HG03432 (cell line): ENCODE measurements around the gene FAM163B.
"Not testable (repeated sequence)": the region's sequence is repeated elsewhere in the genome, so short reads cannot be mapped to it uniquely, and the experiment has no call there.

ENCODE experiments used
- ATAC-seq: cut with Tn5 transposase; IDR thresholded peaks from one replicate; pipeline ENCODE4 v1.9.1; 2021; ENCODE audit warnings: mild to moderate bottlenecking, moderate library complexity; ENCODE audit not compliant: unreplicated experiment

Gene FAM163B

DNA sequence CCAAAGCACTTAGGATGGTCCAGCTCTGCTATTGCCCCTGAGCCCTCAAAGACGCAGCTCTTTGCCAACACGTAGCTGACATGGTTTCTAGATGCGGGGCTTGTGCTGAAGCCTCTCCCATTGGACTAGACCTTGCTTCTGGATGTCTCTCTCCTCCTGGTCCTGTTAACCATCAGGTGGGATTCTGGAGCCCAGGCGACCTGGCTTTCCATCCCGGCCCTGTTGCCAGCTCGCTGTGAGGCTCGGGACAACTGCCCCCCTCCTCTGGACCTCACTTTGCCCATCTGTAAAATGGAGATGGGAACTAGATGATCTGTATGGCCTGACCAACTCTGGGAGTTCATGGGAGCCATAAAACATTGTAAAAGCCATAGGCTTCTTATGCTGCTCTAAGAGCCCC, 31.0 kb upstream of the FAM163B start:
- ATAC-seq: no peak

DNA sequence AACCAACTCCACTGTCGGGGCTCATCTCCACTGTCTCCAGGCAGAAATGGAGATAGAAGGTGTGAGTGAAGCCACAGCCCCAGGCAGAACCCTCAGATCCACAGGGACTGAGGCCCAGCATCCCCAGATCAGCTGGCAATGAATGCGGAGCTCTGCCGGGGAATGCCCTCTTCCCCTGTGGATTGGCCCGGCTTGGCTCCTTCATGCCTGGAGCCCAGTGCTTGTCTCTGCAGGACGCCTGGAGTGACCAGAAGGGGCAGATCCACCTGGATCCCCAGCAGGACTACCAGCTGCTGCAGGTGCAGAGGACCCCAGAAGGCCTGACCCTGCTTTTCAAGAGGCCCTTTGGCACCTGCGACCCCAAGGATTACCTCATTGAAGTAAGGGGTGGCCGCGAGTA, 30.4 kb upstream of the FAM163B start:
- no peak for ATAC-seq

DNA sequence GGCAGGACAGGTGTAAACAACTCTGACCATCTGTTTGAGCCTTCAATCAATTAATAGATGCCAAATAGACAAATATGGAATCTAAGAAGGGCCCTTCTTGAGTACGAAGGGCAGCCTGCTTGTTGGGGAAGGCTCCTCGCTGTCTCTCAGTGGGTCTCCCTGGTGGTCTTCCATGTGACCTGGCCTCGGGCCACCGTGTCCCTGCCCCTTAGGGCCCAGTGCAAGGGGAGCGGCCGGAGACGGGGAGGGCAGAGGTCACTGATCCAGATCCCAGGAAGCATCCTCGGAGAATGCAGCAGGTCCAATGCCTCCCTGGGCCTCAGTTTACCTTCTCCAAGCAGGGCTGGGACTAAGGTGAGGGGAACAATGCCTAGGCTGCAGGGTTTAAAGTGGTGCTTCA, 29.5 kb upstream of the FAM163B start:
- ATAC-seq: no peak

DNA sequence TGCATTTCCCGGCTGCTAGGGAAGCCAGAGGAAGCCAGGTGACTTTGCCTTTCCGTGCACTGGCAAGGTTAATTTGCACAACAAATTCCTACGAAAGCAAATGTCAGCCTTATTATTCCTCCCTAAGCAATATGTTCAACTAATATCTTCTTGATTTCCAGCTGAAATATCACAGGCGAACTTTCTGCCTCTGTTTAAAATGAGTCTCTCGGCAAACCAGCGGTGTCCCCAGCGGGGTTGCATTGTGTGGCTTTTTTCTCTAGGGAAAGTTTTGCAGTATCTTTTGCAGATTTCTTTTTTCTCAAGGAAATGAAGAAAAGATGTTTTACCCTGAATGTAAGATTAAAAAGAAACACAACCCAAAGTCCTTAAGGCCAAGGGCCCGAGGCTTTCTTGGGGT, 28.9 kb upstream of the FAM163B start:
- ATAC-seq: no peak

DNA sequence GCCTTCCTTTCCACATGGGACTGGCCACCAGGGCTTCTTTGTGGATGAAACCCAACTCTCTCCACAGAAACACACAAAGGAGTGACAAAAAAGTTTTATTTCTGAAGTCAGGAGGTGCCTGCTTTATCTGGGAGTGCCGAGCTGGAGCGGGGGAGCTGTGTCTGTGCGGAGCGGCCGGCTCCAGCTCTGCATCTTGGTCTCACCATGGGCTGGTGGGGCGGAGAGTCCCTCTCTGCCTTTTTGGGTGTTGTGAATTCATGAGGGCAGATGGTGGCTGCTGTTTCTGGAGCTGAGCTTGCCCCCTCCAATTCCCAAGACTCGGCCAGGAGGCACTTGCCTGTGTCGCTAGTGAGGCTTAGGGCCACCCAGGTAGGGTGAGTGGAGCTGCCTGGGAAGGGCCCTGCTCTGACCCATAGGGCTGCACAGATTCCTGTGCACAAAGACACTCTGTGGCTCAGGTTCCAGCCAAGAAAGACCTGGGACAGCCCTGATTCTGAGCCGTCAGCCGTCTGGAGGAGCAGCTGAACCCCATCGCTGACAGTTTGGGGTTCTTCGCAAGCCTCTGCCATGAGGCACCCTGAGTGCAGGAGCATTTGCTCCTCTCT, 28.4 kb upstream of the FAM163B start:
- no peak for ATAC-seq

DNA sequence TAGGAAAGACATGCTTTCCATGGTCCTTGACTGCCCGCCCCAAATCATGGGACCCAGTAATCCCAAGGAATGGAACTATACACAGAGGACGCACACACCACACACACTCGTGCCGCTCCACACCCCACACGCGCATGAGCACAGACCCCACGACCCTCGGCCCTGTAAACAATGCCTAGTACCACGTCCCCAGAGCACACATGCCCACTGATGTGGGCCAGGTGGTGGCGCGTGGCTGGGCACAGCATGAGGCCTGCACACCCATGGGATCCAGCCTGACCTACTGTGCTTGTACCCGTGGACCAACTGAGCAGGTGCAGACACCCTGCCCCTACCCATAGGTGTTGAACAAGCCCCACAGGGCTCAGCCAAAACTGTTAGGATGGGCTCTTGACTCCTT, 27.7 kb upstream of the FAM163B start:
- ATAC-seq: no peak

DNA sequence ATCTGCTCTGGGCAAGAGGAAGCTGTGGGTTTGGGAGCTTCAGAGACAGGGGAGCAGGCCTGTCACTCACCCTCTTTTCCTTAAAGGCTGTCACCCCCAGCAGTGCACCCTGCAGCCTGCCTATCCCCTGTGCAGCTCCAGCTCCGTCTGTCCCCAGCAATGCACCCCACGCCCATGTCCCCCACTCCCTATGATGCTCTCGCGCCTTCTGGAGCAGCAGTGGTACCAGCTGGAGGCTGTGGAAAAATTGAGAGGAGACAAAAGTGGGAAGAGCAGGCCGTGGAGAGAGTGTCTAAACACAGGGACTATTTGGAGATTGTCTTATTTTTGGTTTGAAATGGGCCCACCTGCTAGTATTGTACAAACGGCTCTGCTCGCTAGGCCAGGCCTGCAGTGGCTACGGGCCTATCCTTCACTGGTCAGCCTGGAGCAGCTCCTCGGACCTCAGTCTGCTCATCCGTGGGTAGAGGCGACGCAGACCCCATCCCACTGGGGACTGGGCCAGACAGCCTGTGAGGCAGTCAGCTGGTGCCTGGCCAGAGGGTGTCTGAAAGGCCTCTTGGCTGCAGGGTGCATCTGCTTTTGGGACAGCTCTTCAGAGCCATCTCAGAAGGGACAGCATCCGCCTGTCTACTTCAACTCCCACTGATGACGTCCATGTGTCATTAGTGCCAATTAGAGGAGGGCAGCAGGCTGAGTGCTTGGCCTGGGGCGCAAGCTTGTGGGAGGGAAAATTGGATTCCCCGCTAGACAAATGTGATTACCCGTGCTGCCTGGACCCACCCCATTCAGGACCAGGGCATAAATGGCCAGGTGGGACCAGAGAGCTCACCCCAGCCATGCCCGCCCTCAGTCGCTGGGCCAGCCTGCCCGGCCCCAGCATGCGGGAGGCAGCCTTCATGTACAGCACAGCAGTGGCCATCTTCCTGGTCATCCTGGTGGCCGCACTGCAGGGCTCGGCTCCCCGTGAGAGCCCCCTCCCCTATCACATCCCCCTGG, 26.6 kb upstream of the FAM163B start, which contains the start of gene DBH:
TSS of gene DBH (plus strand) at position 831 of the 999 bp plus-strand sequence. CDS start at position 840, 9 bp downstream.
- no peak for ATAC-seq

DNA sequence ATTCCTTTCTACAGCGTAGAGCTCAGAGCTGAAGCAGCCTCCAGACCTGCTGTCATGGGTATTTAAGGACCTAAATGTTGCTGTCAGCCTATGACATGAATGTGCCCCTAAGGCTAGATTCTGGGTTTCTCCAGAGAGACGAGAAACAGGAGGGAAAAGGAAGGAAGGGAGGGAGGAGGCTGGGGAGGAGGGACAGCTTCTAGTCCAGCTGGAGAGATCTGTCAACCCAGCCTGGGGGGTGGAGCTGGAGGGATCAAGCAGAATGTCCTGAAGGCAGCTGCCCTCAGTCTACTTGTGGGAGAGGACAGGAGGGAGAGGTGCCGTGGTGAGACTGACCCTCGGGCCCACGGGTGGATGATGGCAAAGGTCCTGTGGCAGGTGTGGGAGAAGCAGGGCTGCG, 25.9 kb upstream of the FAM163B start:
- no peak for ATAC-seq

DNA sequence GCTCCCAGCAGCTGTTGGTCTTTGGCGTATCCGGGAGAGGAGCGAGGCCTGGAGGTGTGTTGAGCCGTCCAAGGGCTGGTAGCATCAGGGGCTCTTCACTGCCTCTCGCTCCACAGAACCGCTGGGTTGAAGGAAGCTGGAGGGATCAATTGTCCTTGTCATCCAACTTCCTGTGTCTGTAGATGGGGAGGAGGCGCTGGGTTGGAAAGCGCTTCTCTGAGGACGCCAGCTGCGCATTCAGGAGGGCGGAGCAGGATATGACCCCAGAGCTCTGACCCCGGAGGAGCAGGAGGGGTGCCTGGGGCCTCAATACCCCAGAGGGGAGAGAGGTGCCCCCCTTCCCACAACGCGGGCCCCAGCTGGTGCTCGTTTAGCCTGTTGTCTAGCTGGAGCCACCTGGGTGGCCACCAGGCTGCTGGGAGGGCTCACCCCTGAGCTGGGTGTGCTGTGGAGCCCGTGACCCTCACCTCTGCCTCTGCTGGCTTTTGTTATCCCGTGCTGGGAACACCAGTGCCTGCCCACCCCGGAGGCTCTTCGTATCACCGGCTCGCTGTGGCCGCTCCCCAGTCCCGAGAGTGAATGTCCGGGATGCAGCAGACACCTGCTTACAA, 25.0 kb upstream of the FAM163B start:
- no peak for ATAC-seq

DNA sequence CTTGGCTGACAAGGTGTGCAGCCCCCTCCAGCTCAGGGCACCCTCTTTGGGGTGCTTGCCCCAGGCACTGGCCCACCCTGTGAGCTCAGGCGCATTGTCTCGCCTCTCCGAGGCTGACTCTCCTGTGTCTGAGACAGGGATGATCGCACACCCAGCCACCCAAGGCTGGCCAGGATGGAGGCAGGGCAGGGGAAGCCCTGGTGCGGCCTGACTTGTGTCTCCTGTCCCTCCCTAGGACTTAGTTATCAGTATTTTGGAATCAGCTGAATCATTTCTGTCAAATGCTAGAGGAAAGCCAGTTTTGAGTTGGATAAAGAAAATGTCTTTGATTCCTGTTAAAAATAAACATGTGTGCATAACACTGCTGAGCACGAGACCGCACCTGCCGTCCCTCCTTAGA, 24.5 kb upstream of the FAM163B start:
- no peak for ATAC-seq

DNA sequence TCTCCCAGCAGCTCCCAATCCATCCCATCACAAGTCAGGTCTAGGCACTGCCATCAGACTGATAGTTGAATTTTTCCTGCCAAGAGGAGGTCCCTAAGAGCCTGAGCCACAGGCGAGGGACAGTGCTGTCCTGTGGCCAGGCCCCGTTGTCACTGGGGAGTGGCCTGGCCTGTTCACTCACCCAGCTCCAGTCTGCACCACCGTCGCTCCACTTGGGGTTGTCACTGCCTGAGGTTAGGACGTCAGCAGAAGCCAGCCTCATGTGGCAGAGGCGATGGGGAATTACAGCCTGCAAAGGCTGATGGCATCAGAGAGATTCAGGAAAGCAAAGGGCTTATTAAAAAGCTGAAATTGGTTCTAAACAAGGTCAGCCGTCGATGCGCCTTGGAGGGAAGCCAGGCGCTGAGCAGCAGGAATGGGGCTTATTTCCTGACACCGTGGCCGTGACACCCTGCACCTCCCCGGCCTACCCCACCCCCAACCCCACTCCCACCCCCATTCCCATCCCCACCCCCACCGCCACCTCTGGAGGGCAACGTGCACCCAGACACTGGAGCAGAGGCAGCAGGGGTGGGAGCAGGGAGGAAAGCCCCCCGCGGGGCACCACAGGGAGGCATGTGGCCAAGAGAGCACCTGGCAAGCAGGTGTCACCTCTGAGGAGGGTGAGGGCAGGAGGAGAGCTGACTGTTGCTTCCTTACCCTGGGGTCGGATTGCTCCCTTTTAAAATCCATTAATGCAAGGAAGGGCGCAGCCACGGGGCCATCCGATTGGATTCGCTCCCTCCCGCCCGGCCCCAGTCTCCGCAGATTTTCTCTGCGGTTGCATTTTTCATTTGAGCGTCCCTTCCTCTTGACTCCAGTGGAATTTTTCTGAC, 23.9 kb upstream of the FAM163B start:
- ATAC-seq: no peak

DNA sequence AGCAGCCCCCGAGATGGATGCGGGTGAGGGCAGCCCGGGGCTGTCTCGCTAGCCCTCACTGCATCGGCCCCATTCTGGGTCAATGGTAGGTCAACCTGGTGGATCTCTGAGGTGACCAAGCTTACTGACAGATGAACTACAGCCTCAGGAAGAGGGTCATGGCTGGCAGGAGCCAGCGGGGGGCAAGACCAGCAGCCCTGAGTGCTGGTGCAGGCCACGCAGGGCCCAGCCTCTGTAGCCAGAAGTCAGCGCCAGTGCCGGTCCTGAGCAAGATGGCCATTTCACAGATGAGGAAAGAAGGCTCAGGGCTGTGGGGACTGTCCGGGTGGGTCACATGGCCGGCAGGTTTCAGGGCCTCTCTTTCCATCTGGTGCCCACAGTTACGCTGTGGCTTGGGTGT, 21.9 kb upstream of the FAM163B start:
- ATAC-seq: no peak

DNA sequence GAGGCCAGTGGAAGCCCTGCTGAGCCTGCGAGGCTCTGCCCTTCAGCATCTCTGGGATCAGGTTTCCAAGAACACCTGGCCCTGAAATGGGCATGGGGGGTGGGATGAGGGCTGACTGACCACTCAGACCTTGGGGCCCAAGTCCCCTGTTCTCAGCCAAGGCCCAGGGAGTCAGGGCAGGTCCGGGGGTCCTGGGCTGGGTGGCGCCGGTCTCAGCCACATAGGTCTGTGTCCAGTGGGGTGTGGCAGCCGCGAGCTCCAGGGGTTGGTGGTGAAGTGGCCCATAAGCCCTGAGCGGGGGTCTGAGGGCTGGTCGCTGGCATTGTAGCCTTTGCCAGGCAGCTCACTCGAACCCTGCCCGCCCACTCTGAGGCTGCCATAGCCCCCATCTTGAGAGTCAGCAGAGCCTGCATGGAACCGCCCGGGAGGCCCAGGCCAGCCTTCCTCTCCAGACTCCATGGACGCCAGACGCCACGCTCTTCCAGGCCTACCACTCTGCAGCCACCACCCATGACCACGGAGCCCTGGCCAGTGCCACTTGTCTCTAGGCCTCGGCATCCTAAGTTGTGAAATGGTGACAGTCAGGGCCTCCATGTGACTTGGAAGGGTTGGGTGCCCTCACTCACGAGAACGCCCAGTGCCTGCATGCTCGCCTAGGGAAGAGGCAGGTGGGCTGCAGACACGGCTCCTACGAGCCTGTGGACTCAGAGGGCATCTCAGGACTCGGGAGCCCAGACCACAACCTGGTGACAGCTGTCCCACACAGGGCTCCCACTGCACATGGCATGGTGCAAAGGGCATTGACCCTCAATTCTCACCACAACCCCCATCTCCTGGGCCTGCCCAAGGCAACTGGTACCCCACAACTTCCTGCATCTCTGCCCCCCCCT, 20.3 kb upstream of the FAM163B start:
- ATAC-seq: no peak

DNA sequence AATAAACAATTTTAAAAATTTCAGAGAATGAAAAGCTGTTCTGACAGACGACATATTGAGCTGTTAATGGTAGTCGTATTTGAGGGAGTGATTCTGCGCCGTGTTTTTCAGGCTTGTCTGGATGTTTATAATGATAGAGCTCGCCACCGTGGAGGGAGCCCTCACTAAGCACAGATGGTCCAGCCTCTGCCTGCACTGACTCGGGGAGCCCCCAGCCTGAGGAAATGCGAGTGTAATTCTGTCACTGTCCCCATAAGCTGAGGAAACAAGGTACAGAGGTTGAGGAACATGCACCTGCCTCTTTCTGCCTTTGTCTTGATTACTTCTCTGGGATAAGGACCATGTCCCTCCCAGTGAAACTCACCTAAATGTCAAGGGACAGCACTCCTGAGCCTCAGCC, 19.6 kb upstream of the FAM163B start:
- ATAC-seq: no peak

DNA sequence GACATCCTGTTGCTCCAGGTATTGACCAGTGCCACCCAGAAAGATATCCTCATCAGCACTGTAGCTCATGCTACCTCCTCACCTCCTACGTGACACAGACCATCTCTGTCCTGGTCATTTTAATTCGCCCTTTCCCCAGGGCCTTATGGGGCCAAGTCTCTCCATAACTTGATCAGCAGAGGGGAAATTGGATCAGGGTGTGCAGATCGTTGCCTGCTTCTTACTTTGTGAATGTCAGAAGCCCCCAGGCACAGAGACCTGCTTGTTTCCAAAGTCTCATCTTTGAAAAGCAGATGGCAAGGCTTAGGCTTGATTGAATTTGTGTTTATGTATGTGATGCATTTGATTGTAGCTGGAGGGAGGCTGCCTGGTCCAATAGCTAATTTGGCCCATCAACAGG, 18.2 kb upstream of the FAM163B start:
- no peak for ATAC-seq

DNA sequence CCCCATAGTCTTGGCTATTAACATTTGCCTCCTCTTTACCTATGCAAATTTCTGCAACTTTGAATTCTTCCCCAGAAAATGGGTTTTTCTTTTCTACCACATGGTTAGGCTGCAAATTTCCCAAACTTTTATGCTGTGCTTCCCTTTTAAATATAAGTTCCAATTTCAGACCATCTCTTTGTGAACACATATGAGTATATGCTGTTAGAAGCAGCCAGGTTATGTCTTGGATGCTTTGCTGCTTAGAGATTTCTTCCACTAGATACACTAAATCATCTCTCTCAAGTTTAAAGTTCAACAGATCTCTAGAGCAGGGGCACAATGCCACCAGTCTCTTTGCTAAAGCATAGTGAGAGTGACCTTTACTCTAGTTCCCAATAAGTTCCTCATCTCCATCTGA, 16.8 kb upstream of the FAM163B start:
- ATAC-seq: not testable (repeated sequence)

DNA sequence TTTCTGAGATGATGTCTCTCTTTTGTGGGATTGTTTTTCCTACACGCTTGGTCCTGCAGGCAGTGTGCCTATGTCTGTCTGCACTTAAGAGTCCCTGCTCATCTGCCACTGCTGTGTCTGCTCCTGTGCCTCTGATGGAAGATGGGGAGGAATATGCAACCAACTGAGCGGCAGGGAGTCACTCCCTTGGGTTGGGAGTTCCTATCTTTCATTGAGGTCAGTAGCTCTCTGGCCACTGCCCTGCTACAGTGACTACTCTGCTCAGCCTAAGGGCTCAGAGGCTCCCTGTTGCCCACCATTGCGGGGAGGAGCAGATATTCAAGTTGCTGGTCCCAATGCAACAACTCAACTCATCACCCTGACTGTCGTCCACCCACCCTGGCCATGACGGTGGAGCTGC, 13.4 kb upstream of the FAM163B start:
- no peak for ATAC-seq

DNA sequence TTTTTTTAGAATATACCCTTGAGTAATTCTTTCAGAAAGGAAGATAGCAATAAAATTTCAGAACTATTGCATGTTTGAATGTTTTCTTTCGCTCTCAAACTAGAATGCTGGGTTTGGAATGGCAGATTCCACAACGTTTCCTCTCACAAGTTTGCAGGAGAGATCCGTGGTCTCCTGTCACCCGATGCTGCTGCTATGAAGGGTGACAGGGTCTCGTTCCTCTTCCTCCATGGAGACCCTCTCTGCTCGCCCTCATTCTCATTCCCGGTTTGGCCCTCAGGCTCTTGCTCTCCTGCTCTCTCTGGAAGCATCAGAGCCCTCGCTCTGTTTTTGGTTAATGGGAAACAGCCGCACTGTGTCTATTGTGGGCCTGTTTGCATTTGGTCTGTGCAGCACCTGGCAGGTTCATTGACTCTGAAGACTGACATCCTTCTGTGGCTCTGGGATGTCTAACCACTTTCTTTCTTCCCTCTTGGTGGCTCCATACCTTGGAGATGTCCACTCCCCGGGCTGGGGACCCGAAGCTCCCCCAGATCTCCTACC, 12.6 kb upstream of the FAM163B start:
- no peak for ATAC-seq

DNA sequence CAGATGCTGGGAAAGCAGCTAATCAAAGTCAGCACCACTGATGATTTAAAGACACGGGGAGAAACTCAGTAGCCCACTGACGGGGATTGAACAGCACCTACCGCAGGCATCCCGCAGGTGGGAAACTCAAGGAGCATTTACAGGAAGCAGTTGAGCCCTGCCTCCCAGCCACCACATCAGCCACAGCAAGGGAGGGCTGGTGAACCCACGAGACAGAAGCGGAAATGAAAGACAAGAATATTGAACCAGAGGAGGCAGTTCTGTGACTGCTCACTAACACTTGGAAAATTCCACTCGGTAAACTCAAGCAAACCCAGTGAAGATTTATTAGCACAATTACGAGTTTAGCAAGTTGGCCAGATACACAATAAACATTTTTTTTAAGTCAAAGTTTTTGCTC, 10.6 kb upstream of the FAM163B start:
- ATAC-seq: no peak

DNA sequence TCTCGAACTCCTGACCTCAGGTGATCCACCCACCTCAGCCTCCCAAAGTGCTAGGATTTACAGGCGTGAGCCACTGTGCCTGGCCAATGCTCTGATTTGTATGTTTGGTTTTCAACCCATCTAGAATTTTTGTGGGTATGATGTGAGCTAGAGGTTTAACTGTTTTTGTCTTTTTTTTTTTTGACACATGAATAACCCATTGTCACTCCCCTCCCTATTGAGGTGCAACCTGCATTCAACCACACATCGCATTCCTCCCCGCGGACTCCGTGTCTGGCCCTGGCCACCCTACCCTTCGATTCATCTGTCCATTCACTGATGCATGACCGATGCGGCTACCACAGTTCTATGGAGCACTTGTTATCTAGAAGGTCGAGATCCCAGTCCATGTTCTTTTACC, 9.5 kb upstream of the FAM163B start:
- ATAC-seq: no peak
